HG03575 (cell line): ENCODE results near the gene CD164.

ENCODE experiments used
- ATAC-seq: cut with Tn5 transposase; IDR thresholded peaks from one replicate; pipeline ENCODE4 v1.9.1; 2021; ENCODE audit not compliant: unreplicated experiment, insufficient number of reproducible peaks, low FRiP score; ENCODE audit errors: extremely low read depth

Gene CD164

GRCh38 chr6:109381747-109382575, at the start of gene CD164:
TSS of gene CD164 (minus strand) at chr6:109382467. CDS start at chr6:109382378, 89 bp downstream.
- ATAC-seq, result peak; percentile 12

GRCh38 chr6:109429496-109429895, 47.2 kb upstream of the CD164 start:
- no peak for ATAC-seq

- ATAC-seq, result no peak
Observed at GRCh38 chr6:109428889-109429477, 46.7 kb upstream of the CD164 start.

GRCh38 chr6:109424946-109425345, 42.7 kb upstream of the CD164 start:
- no peak for ATAC-seq

GRCh38 chr6:109421184-109421583, 38.9 kb upstream of the CD164 start:
- no peak for ATAC-seq

- ATAC-seq, result no peak
Observed at GRCh38 chr6:109420751-109421150, 38.5 kb upstream of the CD164 start.

GRCh38 chr6:109417646-109418045, 35.4 kb upstream of the CD164 start:
- ATAC-seq, result no peak

GRCh38 chr6:109411034-109411433, 28.8 kb upstream of the CD164 start:
- no peak for ATAC-seq

GRCh38 chr6:109406196-109406595, 23.9 kb upstream of the CD164 start:
- no peak for ATAC-seq

- no peak for ATAC-seq
Observed at GRCh38 chr6:109397020-109397419, 14.8 kb upstream of the CD164 start.

GRCh38 chr6:109396046-109396718, 13.9 kb upstream of the CD164 start:
- ATAC-seq, result no peak

- no peak for ATAC-seq
Observed at GRCh38 chr6:109393886-109394281, 11.6 kb upstream of the CD164 start.

GRCh38 chr6:109393157-109393885, 11.1 kb upstream of the CD164 start:
- ATAC-seq, result no peak

- no peak for ATAC-seq
Observed at GRCh38 chr6:109389650-109390274, 7.5 kb upstream of the CD164 start.

- ATAC-seq, result no peak
Observed at GRCh38 chr6:109388265-109388664, 6.0 kb upstream of the CD164 start.

- no peak for ATAC-seq
Observed at GRCh38 chr6:109383438-109383940, 1.2 kb upstream of the CD164 start.

GRCh38 chr6:109382576-109383437, 540 bp upstream of the CD164 start:
- peak; percentile 36 for ATAC-seq
